HepG2 (cell line): ENCODE measurements around the gene DCP2. TPM values are rescaled to one million over a fixed set of nuclear protein-coding genes. Genes with fewer than 3 reads are reported as not detected.

Experiments
- ATAC-seq: fragments of 200-7000 bp; cut with Tn5 transposase; 3 replicates; pipeline ENCODE4 v1.9.1; 2020; ENCODE audit warnings: mild to moderate bottlenecking, moderate library complexity
- BruUV-seq: library from RNA; stranded (reverse); fragments of 400-500 nt; replicated peaks from 2 replicates; lab custom pipeline; 2021; lab: Mats Ljungman, UMichigan
- CTCF ChIA-PET: fragments of 300-600 bp; formaldehyde crosslinking; extraction: SDS; loops from one replicate; lab custom pipeline; 2021; ENCODE audit warnings: low total read pairs, inconsistent platforms, low intra/inter-chr PET ratio; lab: Yijun Ruan, JAX
- POLR2A ChIA-PET: fragments of 350-600 bp; sonication (Branson Sonifier 250); formaldehyde crosslinking; loops from one replicate; lab custom pipeline; 2020; ENCODE audit warnings: antibody characterized with exemption, inconsistent platforms; lab: Yijun Ruan, JAX
- DNase-seq: peaks from one replicate; pipeline ENCODE4 v3.0.0-alpha.2; 2015; ENCODE audit warnings: low spot score
- FAIRE-seq: peaks from 3 replicates; lab custom pipeline; 2011; peaks lifted over from hg19 to GRCh38; lab: Jason Lieb, UNC
- H2AFZ ChIP-seq: one replicate; pipeline ENCODE4 v1.6.1; 2011; ENCODE audit warnings: low read length, inconsistent platforms
- H3K27ac ChIP-seq: fragments of 300-600 bp; 3 replicates; pipeline ENCODE4 v1.8.0; 2011; ENCODE audit warnings: mixed run types, mild to moderate bottlenecking, mixed read lengths, low read length, inconsistent platforms; ENCODE audit not compliant: insufficient read depth; ENCODE audit errors: extremely low read length
- H3K27me3 ChIP-seq, 2 experiments: fragments of 200-600 bp in 1 of 2; 2 replicates in 1 of 2; 3 replicates in 1 of 2; pipeline versions ENCODE4 v1.6.0 to v1.8.0; 2011; ENCODE audit warnings: low read length in 2 of 2, mild to moderate bottlenecking in 2 of 2, moderate library complexity in 2 of 2, inconsistent platforms in 1 of 2; ENCODE audit not compliant: insufficient read depth in 2 of 2, control insufficient read depth in 1 of 2
- H3K36me3 ChIP-seq, 2 experiments: fragments of 200-600 bp in 1 of 2; replicated peaks in 1 of 2; 2 replicates in 1 of 2; 3 replicates in 1 of 2; pipeline versions ENCODE4 v1.5.1 to v1.8.0; 2011; ENCODE audit warnings: low read length in 2 of 2, inconsistent platforms in 1 of 2; ENCODE audit not compliant: insufficient read depth in 2 of 2, control insufficient read depth in 1 of 2
- H3K4me1 ChIP-seq: 2 replicates; pipeline ENCODE4 v1.5.1; 2012; ENCODE audit warnings: low read length, inconsistent platforms; ENCODE audit not compliant: insufficient read depth
- H3K4me2 ChIP-seq: 2 replicates; pipeline ENCODE4 v1.6.0; 2011; ENCODE audit warnings: low read depth, low read length, inconsistent platforms
- H3K4me3 ChIP-seq, 3 experiments: fragments of 200-600 bp in 1 of 3; sonication (generic), shearing (Covaris generic) in 1 of 3; replicated peaks in 1 of 3; 2 replicates each; pipeline ENCODE4 v1.5.1; 2011 to 2016; ENCODE audit warnings: low read length in 3 of 3, inconsistent platforms in 2 of 3, low read depth in 2 of 3, mild to moderate bottlenecking in 2 of 3, control low read depth in 1 of 3, mixed read lengths in 1 of 3; ENCODE audit not compliant: insufficient read depth in 1 of 3
- H3K79me2 ChIP-seq: one replicate; pipeline ENCODE4 v1.6.1; 2011; ENCODE audit warnings: low read length, inconsistent platforms; ENCODE audit not compliant: insufficient read depth
- H3K9ac ChIP-seq: 2 replicates; pipeline ENCODE4 v1.6.0; 2011; ENCODE audit warnings: mild to moderate bottlenecking, low read depth, low read length, inconsistent platforms; ENCODE audit not compliant: insufficient read depth
- H3K9me3 ChIP-seq: 2 replicates; pipeline ENCODE4 v1.5.1; 2012; ENCODE audit warnings: mild to moderate bottlenecking, low read length
- H4K20me1 ChIP-seq: 2 replicates; pipeline ENCODE4 v1.6.0; 2011; ENCODE audit warnings: inconsistent platforms, mild to moderate bottlenecking, low read length, moderate library complexity; ENCODE audit not compliant: insufficient read depth
- BRCA1 ChIP-seq: sonication (generic); formaldehyde crosslinking; IDR thresholded peaks from 2 replicates; pipeline ENCODE4 v1.4.0; 2020; ENCODE audit warnings: missing genetic modification reagents
- ELK4 ChIP-seq: sonication (generic); formaldehyde crosslinking; IDR thresholded peaks from 2 replicates; pipeline ENCODE4 v1.9.0; 2021; ENCODE audit warnings: missing genetic modification reagents, borderline replicate concordance
- HDAC2 ChIP-seq: sonication (generic); formaldehyde crosslinking; IDR thresholded peaks from 2 replicates; pipeline ENCODE4 v1.4.0; 2020; ENCODE audit warnings: missing genetic modification reagents
- KLF6 ChIP-seq: IDR thresholded peaks from 2 replicates; pipeline ENCODE4 v1.8.0; 2016; ENCODE audit warnings: missing biosample characterization, missing genetic modification reagents
- LRRFIP1 ChIP-seq: sonication (generic); formaldehyde crosslinking; conservative IDR thresholded peaks from 2 replicates; pipeline ENCODE4 v1.4.0; 2020; ENCODE audit warnings: missing genetic modification reagents
- NFYC ChIP-seq: IDR thresholded peaks from 2 replicates; pipeline ENCODE4 v1.6.1; 2016; ENCODE audit warnings: missing genetic modification reagents, missing compliant biosample characterization
- NR2C2 ChIP-seq: sonication (generic); formaldehyde crosslinking; IDR thresholded peaks from 2 replicates; pipeline ENCODE4 v1.4.0; 2020; ENCODE audit warnings: missing genetic modification reagents, mild to moderate bottlenecking, moderate library complexity, borderline replicate concordance
- RFX1 ChIP-seq: fragments of 450-650 bp; IDR thresholded peaks from 2 replicates; pipeline ENCODE4 v1.6.1; 2017
- TEAD3 ChIP-seq: optimal IDR thresholded peaks from 2 replicates; pipeline ENCODE3; 2016; ENCODE audit warnings: borderline replicate concordance
- ZBTB44 ChIP-seq: sonication (generic); formaldehyde crosslinking; IDR thresholded peaks from 2 replicates; pipeline ENCODE4 v1.4.0; 2020; ENCODE audit warnings: missing genetic modification reagents
- ZNF264 ChIP-seq: sonication (generic); formaldehyde crosslinking; IDR thresholded peaks from 2 replicates; pipeline ENCODE4 v1.4.0; 2020; ENCODE audit warnings: missing genetic modification reagents
- ZNF577 ChIP-seq: sonication (generic); formaldehyde crosslinking; IDR thresholded peaks from 2 replicates; pipeline ENCODE4 v1.4.0; 2020; ENCODE audit warnings: mild to moderate bottlenecking, low read depth, missing genetic modification reagents, borderline replicate concordance
- ZNF776 ChIP-seq: sonication (generic); formaldehyde crosslinking; IDR thresholded peaks from 2 replicates; pipeline ENCODE4 v1.4.0; 2020; ENCODE audit warnings: mild to moderate bottlenecking, missing genetic modification reagents
- WGBS: methylation state at CpG from one replicate; pipeline ENCODE4 v1.1.6; 2017; ENCODE audit warnings: low lambda C conversion rate; 5-methylcytosine and 5-hydroxymethylcytosine counted together
- in situ Hi-C: cut with HindIII; loops from 2 replicates; pipeline ENCODE4 v1.10.0; 2017; ENCODE audit warnings: low pct_unique_long_range_greater_than_20kb; ENCODE audit not compliant: extremely low pct_ligation_motif_present
- intact Hi-C: fragments of 100-400 bp; cut with micrococcal nuclease; formaldehyde crosslinking; loops from one replicate; pipeline ENCODE4 v1.10.0; 2022; ENCODE audit not compliant: unreplicated experiment
- polyA plus RNA-seq, 8 experiments: library from polyadenylated mRNA; depleted of rRNA in 3 of 8; stranded (reverse) in 7 of 8; unstranded in 1 of 8; fragments of >200 nt; fragmentation: Illumina TruSeq in 4 of 8; extraction: Trizol in 4 of 8; gene quantifications; 2 replicates each; pipeline versions ENCODE4 v1.2.1 to v1.2.3, GENCODE V29; 2011 to 2016; ENCODE audit warnings: low read depth in 4 of 8, missing spikeins in 1 of 8, mixed read lengths in 1 of 8; ENCODE audit not compliant: insufficient read depth in 1 of 8
- total RNA-seq, 5 experiments: library from RNA; depleted of rRNA; stranded (reverse); fragments of >200 nt; fragmentation: Illumina TruSeq; extraction: Trizol; gene quantifications; 2 replicates each; pipeline ENCODE4 v1.2.3, GENCODE V29; 2016; ENCODE audit warnings: low read depth in 1 of 5

Gene DCP2
- total and polyA plus RNA-seq, 2 of the 13 experiments (the other 11 are each of a cell fraction or from before 2014, with no cell fraction given), result 16.2 to 63.4 TPM

DNA sequence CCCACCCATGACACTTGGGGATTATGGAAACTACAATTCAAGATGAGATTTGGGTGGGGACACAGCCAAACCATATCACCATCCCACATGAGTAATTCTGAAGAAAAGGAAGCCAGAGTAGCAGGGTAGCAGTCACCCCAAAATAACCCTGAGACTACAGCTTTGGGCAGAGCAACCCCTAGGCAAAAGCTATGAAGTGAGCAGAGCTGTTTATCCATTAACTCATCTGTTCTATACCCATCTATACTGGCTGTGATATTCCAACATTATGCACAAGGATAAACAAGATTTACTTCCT lies 42.3 kb upstream of the DCP2 start:
- H3K4me1 ChIP-seq, result no peaks in the 10 kb centered on the region
- no peak overlapping the region for H3K4me2 ChIP-seq
- in situ Hi-C loops (no loop called here), intact Hi-C loops (no loop called here)
- FAIRE-seq (no peak), ATAC-seq (no peak), DNase-seq (no peak)
- no peak overlapping the region for H3K27ac ChIP-seq
- BruUV-seq, result no TSS peak
- no peaks in the 10 kb centered on the region for H3K27me3 ChIP-seq
- ChIA-PET POLR2A (no interaction called here), CTCF (no interaction called here)
- H4K20me1 ChIP-seq, result no peaks in the 10 kb centered on the region
- no peaks in the 10 kb centered on the region for H3K36me3 ChIP-seq
- TF ChIP-seq RFX1, result no peak
- no peak for TF ChIP-seq ZNF577
- H2AFZ ChIP-seq, result no peak overlapping the region
- H3K9ac ChIP-seq, result no peak overlapping the region
- no peaks in the 10 kb centered on the region for H3K79me2 ChIP-seq
- H3K9me3 ChIP-seq, result no peaks in the 10 kb centered on the region
- no peak overlapping the region for H3K4me3 ChIP-seq

GRCh38 chr5:112935675-112936074 lies 40.9 kb upstream of the DCP2 start:
- Histone ChIP-seq H3K27ac (no peak overlapping the region), H3K4me2 (no peak overlapping the region), H2AFZ (no peak overlapping the region), H3K9me3 (no peaks in the 10 kb centered on the region), H3K79me2 (no peaks in the 10 kb centered on the region), H3K4me3 (no peak overlapping the region), H3K4me1 (no peaks in the 10 kb centered on the region), H4K20me1 (no peaks in the 10 kb centered on the region), H3K36me3 (no peaks in the 10 kb centered on the region), H3K27me3 (no peaks in the 10 kb centered on the region), H3K9ac (no peak overlapping the region)
- no peak for DNase-seq
- in situ Hi-C loops, result no loop called here
- FAIRE-seq, result no peak
- ATAC-seq, result no peak
- WGBS, result 80% methylated on average over 5 of the region's 5 CpGs
- BruUV-seq, result no TSS peak
- CTCF ChIA-PET, result no interaction called here
- intact Hi-C loops, result no loop called here
- POLR2A ChIA-PET, result no interaction called here
- no peak for TF ChIP-seq ZNF264 (CRISPR knock-in tag)
- no peak for TF ChIP-seq TEAD3 (CRISPR knock-in tag)
- no peak for TF ChIP-seq HDAC2 (CRISPR knock-in tag)
- TF ChIP-seq BRCA1 (CRISPR knock-in tag), result no peak
- no peak for TF ChIP-seq KLF6 (CRISPR knock-in tag)
- TF ChIP-seq ELK4, result no peak
- no peak for TF ChIP-seq NFYC
- TF ChIP-seq NR2C2, result no peak
- no peak for TF ChIP-seq LRRFIP1 (CRISPR knock-in tag)
- no peak for TF ChIP-seq ZNF776 (CRISPR knock-in tag)
- no peak for TF ChIP-seq ZBTB44 (CRISPR knock-in tag)
